IMR-90 (cell line): ENCODE results near the gene EDDM13.

ENCODE experiments used
- CHD1 ChIP-seq: IDR thresholded peaks from 2 replicates; pipeline ENCODE4 v1.6.1; 2012; ENCODE audit warnings: low read depth, low read length, improper control_type of control experiment
- CTCF ChIP-seq: conservative IDR thresholded peaks from 2 replicates; pipeline ENCODE4 v1.5.1; 2012; ENCODE audit warnings: mild to moderate bottlenecking, low read depth, low read length, improper control_type of control experiment
- MAZ ChIP-seq: IDR thresholded peaks from 2 replicates; pipeline ENCODE4 v1.6.1; 2012; ENCODE audit warnings: low read depth, mild to moderate bottlenecking, low read length, improper control_type of control experiment, moderate library complexity, borderline replicate concordance
- RFX5 ChIP-seq: IDR thresholded peaks from 2 replicates; pipeline ENCODE4 v1.8.0; 2012; ENCODE audit warnings: low read depth, mild to moderate bottlenecking, low read length, moderate library complexity
- TF ChIP-seq, protein P1 (sequence below): fragments of 150-350 bp; IDR thresholded peaks from 2 replicates; pipeline ENCODE4 v1.6.1; 2016; ENCODE audit warnings: low read depth, mild to moderate bottlenecking, low read length, moderate library complexity, borderline replicate concordance

DNA sequence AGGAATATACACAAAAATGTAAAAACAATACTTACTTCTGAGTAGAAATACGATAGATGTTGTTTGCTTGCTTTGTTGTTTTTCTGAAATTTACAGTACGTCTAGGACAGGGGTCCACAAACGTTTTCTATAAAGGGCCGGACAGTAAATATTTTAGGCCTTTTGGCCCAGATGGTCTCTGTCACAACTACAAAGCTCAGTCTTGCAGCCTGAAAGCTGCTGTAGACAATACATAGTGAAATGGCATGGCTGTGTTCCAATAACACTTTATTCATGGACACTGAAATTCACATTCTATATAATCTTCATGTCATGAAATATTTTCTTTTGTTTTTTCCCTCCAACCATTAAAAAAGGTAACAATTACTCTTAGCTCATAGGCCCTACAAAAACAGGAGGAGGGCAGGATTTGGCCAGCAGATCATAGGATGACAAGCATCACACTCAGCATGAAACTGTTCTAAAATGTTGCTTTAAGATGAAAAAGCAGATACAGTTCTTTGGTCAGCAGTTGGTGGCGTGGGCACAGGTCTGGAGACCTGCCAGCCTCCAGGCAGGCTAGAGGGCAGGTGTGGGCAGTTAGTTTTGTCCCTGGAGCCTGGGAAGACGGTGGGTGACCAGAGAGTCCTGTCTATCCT is at the start of gene EDDM13:
- TF ChIP-seq CTCF (no peak), CHD1 (no peak), MAZ (no peak), RFX5 (no peak)
- TF ChIP-seq, protein P1, sequence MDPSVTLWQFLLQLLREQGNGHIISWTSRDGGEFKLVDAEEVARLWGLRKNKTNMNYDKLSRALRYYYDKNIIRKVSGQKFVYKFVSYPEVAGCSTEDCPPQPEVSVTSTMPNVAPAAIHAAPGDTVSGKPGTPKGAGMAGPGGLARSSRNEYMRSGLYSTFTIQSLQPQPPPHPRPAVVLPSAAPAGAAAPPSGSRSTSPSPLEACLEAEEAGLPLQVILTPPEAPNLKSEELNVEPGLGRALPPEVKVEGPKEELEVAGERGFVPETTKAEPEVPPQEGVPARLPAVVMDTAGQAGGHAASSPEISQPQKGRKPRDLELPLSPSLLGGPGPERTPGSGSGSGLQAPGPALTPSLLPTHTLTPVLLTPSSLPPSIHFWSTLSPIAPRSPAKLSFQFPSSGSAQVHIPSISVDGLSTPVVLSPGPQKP, result no peak
